Fibroblast of lung (primary cell): ENCODE data around the gene DMBT1.

Experiments
- EZH2 ChIP-seq: IDR thresholded peaks from 2 replicates; pipeline ENCODE4 v1.5.1; 2012; ENCODE audit warnings: low read length, control low read depth, mild to moderate bottlenecking; ENCODE audit errors: missing control alignments
- TF ChIP-seq, protein P1 (sequence below), 2 donors: IDR thresholded peaks in 1 of 2; conservative IDR thresholded peaks in 1 of 2; 1 replicate in 1 of 2; 2 replicates in 1 of 2; pipeline ENCODE4 v1.5.1; 2011 to 2012; ENCODE audit warnings: low read length in 2 of 2, control low read depth in 1 of 2, inconsistent platforms in 1 of 2, low read depth in 1 of 2, mild to moderate bottlenecking in 1 of 2

DNA sequence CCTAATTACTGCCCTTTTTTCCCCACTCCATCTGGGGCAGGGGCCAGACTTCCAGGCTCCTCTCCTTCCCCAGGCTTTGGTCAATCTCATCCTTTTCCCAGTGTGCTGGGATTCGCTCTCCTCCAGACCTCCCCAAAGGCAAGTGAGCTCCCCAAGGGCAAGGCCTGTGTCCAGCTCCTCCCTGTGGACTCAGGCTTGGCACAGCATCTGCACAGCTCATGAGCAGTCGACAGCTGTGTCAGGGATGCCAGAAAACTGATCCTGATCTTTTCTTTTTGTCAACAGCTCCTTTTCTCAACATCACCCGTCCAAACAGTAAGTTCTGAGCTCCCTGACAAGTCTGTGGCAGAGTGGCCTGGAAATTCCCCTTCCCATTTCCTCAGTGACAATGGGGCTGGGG is 72.0 kb downstream of the DMBT1 start:
- no peak for TF ChIP-seq EZH2
- TF ChIP-seq, protein P1, sequence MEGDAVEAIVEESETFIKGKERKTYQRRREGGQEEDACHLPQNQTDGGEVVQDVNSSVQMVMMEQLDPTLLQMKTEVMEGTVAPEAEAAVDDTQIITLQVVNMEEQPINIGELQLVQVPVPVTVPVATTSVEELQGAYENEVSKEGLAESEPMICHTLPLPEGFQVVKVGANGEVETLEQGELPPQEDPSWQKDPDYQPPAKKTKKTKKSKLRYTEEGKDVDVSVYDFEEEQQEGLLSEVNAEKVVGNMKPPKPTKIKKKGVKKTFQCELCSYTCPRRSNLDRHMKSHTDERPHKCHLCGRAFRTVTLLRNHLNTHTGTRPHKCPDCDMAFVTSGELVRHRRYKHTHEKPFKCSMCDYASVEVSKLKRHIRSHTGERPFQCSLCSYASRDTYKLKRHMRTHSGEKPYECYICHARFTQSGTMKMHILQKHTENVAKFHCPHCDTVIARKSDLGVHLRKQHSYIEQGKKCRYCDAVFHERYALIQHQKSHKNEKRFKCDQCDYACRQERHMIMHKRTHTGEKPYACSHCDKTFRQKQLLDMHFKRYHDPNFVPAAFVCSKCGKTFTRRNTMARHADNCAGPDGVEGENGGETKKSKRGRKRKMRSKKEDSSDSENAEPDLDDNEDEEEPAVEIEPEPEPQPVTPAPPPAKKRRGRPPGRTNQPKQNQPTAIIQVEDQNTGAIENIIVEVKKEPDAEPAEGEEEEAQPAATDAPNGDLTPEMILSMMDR (conservative IDR thresholded peaks at IDR 0.05 in 1 of 2, IDR thresholded peaks at IDR 0.05 in 1 of 2; ENCODE audit: low read depth in 1 of 2, low read length in 2 of 2) = no peak
